Body of pancreas (tissue), 4 donors: Measurements from ENCODE around the gene ADCY2.

Source experiments
- POLR2A ChIP-seq, 3 donors: fragments of 450-650 bp; IDR thresholded peaks; one replicate each; pipeline ENCODE4 v1.6.1; 2016; ENCODE audit warnings: antibody characterized with exemption in 3 of 3, mild to moderate bottlenecking in 2 of 3
- TF ChIP-seq, protein P1 (sequence below), 7 experiments: fragments of 450-650 bp in 4 of 7; fragments of 200-600 bp in 3 of 7; sonication (generic) in 3 of 7; IDR thresholded peaks; one replicate each; pipeline ENCODE4 v1.5.1; 2016 to 2019; ENCODE audit warnings: antibody characterized with exemption in 7 of 7

DNA sequence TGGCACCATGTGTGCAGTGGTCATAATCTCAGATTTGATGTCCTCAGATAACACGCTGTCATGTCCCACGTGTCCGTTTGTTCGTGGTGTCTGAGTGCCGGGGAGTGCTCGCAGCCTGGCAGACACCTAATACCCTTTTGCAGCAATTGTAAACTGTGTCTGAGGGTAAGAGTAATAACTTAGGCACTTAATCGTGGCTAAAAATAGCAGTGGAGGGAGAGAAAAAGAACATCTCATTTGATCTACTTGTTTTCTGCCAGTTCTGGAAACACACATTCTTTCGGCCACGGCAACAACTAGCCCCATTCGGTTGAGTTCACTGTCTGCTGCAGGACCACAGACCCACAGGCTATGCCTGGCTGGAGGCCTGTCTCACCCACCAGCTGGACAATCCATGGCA lies 16.5 kb downstream of the ADCY2 start:
- TF ChIP-seq POLR2A (IDR thresholded peaks at IDR 0.05), result no peak
- TF ChIP-seq, protein P1, sequence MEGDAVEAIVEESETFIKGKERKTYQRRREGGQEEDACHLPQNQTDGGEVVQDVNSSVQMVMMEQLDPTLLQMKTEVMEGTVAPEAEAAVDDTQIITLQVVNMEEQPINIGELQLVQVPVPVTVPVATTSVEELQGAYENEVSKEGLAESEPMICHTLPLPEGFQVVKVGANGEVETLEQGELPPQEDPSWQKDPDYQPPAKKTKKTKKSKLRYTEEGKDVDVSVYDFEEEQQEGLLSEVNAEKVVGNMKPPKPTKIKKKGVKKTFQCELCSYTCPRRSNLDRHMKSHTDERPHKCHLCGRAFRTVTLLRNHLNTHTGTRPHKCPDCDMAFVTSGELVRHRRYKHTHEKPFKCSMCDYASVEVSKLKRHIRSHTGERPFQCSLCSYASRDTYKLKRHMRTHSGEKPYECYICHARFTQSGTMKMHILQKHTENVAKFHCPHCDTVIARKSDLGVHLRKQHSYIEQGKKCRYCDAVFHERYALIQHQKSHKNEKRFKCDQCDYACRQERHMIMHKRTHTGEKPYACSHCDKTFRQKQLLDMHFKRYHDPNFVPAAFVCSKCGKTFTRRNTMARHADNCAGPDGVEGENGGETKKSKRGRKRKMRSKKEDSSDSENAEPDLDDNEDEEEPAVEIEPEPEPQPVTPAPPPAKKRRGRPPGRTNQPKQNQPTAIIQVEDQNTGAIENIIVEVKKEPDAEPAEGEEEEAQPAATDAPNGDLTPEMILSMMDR (IDR thresholded peaks at IDR 0.05), result no peak
